ENCODE results near the gene SFRP4. TPM values are rescaled to one million over a fixed set of nuclear protein-coding genes. Genes with fewer than 3 reads are reported as not detected.

SFRP4 gene
- total and polyA plus RNA-seq, 9 of the 15 experiments (the other 6 are each of a cell fraction or from before 2014, with no cell fraction given), result not detected

DNA sequence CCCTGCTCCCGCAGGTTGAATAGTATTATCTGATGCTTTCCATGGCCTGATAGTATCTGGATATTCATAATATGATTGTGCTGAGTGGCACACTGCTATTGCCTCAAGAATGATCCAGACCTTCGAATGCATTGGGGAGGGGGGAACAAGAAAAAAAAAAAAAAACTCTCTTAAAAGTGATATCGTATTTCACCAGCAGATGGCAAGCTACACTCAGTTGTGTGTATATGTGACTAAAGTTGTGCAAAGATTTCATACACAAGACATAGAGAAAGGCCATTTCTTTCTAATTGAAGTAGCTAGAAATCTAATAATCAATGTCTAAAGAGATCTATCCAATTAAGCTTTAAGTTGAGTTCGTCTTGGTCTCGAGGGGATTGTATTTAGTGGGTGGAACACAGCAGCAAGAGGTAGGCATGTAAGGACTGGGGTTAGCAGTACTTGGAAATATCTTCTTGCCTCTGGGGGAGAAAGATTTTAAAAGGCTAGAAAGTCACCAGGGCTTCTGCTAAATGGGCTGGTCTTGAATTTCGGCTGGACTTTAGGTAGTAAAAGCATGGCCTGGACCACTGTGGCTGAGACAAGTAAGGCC is 15.3 kb downstream of the SFRP4 start:
- in situ Hi-C loops (cut with MboI) (loop anchor here (5.0 to 10.0 kb wide), 2 partner anchors 321 to 453 kb away; no protein-coding TSS in a partner anchor), intact Hi-C loops (cut with micrococcal nuclease) (loop anchor here (1.0 to 5.0 kb wide), 4 partner anchors 140 to 416 kb away; no protein-coding TSS in a partner anchor)
- Histone ChIP-seq H3K9me3 (replicated peaks; ENCODE audit: control insufficient read depth, insufficient read depth, low read depth, low read length) (no peaks in the 10 kb centered on the region), H3K4me2 (ENCODE audit: insufficient read depth, low read length) (no peak overlapping the region), H3K4me1 (replicated peaks in 1 of 2; ENCODE audit: control insufficient read depth in 2 of 2, insufficient read depth in 2 of 2, low read length in 2 of 2) (peaks cover 5 to 6% of the 10 kb centered on the region in 2 experiments; a peak in 3 of 5 replicates), H3K9ac (ENCODE audit: insufficient read depth in 1 of 2, low read depth in 2 of 2, low read length in 2 of 2) (no peak overlapping the region), H3K79me2 (ENCODE audit: control insufficient read depth, insufficient read depth, low read length) (no peaks in the 10 kb centered on the region), H3K9me1 (ENCODE audit: control insufficient read depth, insufficient read depth, low read length) (no peaks in the 10 kb centered on the region), H3K27me3 (ENCODE audit: control insufficient read depth in 2 of 2, insufficient read depth in 2 of 2, low read length in 2 of 2) (no peaks in the 10 kb centered on the region), H2AFZ (ENCODE audit: low read depth, low read length) (0 out of 2 replicates have a peak overlapping the region, but pooled peaks have one; percentile 15), H3K27ac (ENCODE audit: extremely low read depth, low read depth, low read length) (no peak overlapping the region), H3K4me3 (no peak overlapping the region), H4K20me1 (replicated peaks; ENCODE audit: control insufficient read depth, insufficient read depth, low read length) (no peaks in the 10 kb centered on the region; the same call in 1 of the 2 replicates), H3K36me3 (ENCODE audit: control insufficient read depth, insufficient read depth, low read length) (no peaks in the 10 kb centered on the region)
- ChIA-PET CTCF (ENCODE audit: low intra/inter-chr PET ratio) (interaction anchor here (0.6 to 3.0 kb wide), 10 partner anchors 141 to 1412 kb away, joined by 3 to 31 read pairs (median 4); no protein-coding TSS in a partner anchor), POLR2A (interaction anchor here (0.8 kb wide), 1 partner anchor 208 kb away, joined by 3 read pairs; no protein-coding TSS in a partner anchor)
- WGBS (ENCODE audit: insufficient coverage, low coverage, missing lambda C conversion rate), result 0% methylated on average over 6 of the region's 6 CpGs
- peak; percentile 37 to 58 (median 41) for DNase-seq (ENCODE audit: extremely low read depth in 1 of 4, low spot score in 3 of 4)
- peak; percentile 57 for FAIRE-seq
- ATAC-seq, result peak; percentile 87
- no TSS peak for BruUV-seq (replicated peaks)
- TF ChIP-seq TOE1 (IDR thresholded peaks at IDR 0.05; ENCODE audit: borderline replicate concordance) (no peak), TOE1 (CRISPR knock-in tag; IDR thresholded peaks at IDR 0.05; ENCODE audit: borderline replicate concordance, low read depth) (no peak), SRF (CRISPR knock-in tag; IDR thresholded peaks at IDR 0.05) (no peak), VEZF1 (CRISPR knock-in tag; IDR thresholded peaks at IDR 0.05) (peak; percentile 52), SMC3 (conservative IDR thresholded peaks at IDR 0.05; ENCODE audit: insufficient read depth, low read depth, low read length) (peak; percentile 68; the same call in 1 of the 2 replicates), ZNF384 (IDR thresholded peaks at IDR 0.05; ENCODE audit: low read depth, low read length) (peak; percentile 94)
- TF ChIP-seq, protein P1, sequence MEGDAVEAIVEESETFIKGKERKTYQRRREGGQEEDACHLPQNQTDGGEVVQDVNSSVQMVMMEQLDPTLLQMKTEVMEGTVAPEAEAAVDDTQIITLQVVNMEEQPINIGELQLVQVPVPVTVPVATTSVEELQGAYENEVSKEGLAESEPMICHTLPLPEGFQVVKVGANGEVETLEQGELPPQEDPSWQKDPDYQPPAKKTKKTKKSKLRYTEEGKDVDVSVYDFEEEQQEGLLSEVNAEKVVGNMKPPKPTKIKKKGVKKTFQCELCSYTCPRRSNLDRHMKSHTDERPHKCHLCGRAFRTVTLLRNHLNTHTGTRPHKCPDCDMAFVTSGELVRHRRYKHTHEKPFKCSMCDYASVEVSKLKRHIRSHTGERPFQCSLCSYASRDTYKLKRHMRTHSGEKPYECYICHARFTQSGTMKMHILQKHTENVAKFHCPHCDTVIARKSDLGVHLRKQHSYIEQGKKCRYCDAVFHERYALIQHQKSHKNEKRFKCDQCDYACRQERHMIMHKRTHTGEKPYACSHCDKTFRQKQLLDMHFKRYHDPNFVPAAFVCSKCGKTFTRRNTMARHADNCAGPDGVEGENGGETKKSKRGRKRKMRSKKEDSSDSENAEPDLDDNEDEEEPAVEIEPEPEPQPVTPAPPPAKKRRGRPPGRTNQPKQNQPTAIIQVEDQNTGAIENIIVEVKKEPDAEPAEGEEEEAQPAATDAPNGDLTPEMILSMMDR (IDR thresholded peaks at IDR 0.05 in 2 of 3, conservative IDR thresholded peaks at IDR 0.05 in 1 of 3; ENCODE audit: insufficient read depth in 2 of 3, low read depth in 1 of 3, low read length in 3 of 3), result peak; percentile 50 to 80 (median 58); a peak in 5 of 6 replicates
- TF ChIP-seq, protein P2, sequence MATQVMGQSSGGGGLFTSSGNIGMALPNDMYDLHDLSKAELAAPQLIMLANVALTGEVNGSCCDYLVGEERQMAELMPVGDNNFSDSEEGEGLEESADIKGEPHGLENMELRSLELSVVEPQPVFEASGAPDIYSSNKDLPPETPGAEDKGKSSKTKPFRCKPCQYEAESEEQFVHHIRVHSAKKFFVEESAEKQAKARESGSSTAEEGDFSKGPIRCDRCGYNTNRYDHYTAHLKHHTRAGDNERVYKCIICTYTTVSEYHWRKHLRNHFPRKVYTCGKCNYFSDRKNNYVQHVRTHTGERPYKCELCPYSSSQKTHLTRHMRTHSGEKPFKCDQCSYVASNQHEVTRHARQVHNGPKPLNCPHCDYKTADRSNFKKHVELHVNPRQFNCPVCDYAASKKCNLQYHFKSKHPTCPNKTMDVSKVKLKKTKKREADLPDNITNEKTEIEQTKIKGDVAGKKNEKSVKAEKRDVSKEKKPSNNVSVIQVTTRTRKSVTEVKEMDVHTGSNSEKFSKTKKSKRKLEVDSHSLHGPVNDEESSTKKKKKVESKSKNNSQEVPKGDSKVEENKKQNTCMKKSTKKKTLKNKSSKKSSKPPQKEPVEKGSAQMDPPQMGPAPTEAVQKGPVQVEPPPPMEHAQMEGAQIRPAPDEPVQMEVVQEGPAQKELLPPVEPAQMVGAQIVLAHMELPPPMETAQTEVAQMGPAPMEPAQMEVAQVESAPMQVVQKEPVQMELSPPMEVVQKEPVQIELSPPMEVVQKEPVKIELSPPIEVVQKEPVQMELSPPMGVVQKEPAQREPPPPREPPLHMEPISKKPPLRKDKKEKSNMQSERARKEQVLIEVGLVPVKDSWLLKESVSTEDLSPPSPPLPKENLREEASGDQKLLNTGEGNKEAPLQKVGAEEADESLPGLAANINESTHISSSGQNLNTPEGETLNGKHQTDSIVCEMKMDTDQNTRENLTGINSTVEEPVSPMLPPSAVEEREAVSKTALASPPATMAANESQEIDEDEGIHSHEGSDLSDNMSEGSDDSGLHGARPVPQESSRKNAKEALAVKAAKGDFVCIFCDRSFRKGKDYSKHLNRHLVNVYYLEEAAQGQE (IDR thresholded peaks at IDR 0.05; ENCODE audit: borderline replicate concordance), result peak; percentile 50; the same call in 1 of the 2 replicates
- TF ChIP-seq, protein P2 (CRISPR knock-in tag; IDR thresholded peaks at IDR 0.05; ENCODE audit: low read depth), result no peak
